ENCODE measurements around the gene MARS1.

The MARS1 gene

GRCh38 chr12:57473392-57473791 is 14.5 kb upstream of the MARS1 start:
- DNase-seq = no peak
- no peaks in the 10 kb centered on the region for H4K20me1 ChIP-seq (ENCODE audit: insufficient read depth, low read length)

DNA sequence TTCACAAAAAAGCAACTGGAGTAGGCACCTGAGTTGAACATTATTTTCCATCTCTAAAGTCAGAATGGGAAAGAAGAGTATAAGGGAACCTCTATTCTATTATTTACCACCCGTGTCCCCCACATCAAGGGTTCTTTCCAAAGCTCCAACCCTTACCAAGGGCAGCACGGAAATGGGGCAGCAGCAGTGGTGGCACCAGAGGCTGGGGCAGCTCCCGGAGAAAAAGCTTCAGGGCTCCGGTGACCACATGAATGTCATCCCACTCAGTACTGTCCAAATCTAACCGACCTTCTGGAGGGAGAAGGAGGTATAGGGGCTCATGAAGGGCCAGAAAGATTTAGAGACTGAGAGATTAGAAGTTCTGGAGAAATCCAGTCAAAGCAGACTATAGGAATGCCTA is 14.0 kb upstream of the MARS1 start:
- Histone ChIP-seq H3K27ac (ENCODE audit: low read length) (no peak overlapping the region), H3F3A (ENCODE audit: insufficient read depth, low read length) (no peaks in the 10 kb centered on the region), H3K9me2 (replicated peaks; ENCODE audit: insufficient read depth, low read length) (no peaks in the 10 kb centered on the region), H3K4me2 (ENCODE audit: low read depth, low read length) (no peak overlapping the region), H3K4me1 (ENCODE audit: low read length) (peaks cover 8% of the 10 kb centered on the region; the same call in 1 of the 2 replicates), H3K36me3 (replicated peaks; ENCODE audit: insufficient read depth, low read length) (no peaks in the 10 kb centered on the region), H3K9ac (ENCODE audit: low read length) (no peak overlapping the region), H3K4me3 (ENCODE audit: low read length) (no peak overlapping the region), H3K27me3 (replicated peaks; ENCODE audit: insufficient read depth, low read length) (no peaks in the 10 kb centered on the region), H2AFZ (ENCODE audit: low read length) (no peak overlapping the region), H4K20me1 (ENCODE audit: insufficient read depth, low read length) (no peaks in the 10 kb centered on the region), H3K79me2 (ENCODE audit: low read length) (no peaks in the 10 kb centered on the region), H3K9me3 (replicated peaks; ENCODE audit: insufficient read depth, low read length) (no peaks in the 10 kb centered on the region)
- no peak for TF ChIP-seq EZH2phosphoT487 (IDR thresholded peaks at IDR 0.05; ENCODE audit: low read length)
- no peak for TF ChIP-seq EZH2 (optimal IDR thresholded peaks at IDR 0.05; ENCODE audit: low read depth, low read length)
- no peak for TF ChIP-seq CTCF (IDR thresholded peaks at IDR 0.05; ENCODE audit: low read length)
- no peak for DNase-seq

More at GRCh38 chr12:57473392-57473791, 14.5 kb upstream of the MARS1 start:
- Histone ChIP-seq H3K27ac (ENCODE audit: low read length) (no peak overlapping the region), H3K4me1 (ENCODE audit: low read length) (peaks cover 8% of the 10 kb centered on the region; the same call in 1 of the 2 replicates), H3K79me2 (ENCODE audit: low read length) (no peaks in the 10 kb centered on the region), H3K9me2 (replicated peaks; ENCODE audit: insufficient read depth, low read length) (no peaks in the 10 kb centered on the region), H3K9ac (ENCODE audit: low read length) (no peak overlapping the region), H2AFZ (ENCODE audit: low read length) (no peak overlapping the region), H3F3A (ENCODE audit: insufficient read depth, low read length) (no peaks in the 10 kb centered on the region), H3K4me3 (ENCODE audit: low read length) (no peak overlapping the region), H3K4me2 (ENCODE audit: low read depth, low read length) (no peak overlapping the region), H3K9me3 (replicated peaks; ENCODE audit: insufficient read depth, low read length) (no peaks in the 10 kb centered on the region), H3K27me3 (replicated peaks; ENCODE audit: insufficient read depth, low read length) (0 out of 2 replicates have a peak, but pooled peaks cover under 1% of the 10 kb centered on the region), H3K36me3 (replicated peaks; ENCODE audit: insufficient read depth, low read length) (no peaks in the 10 kb centered on the region)
- no peak for TF ChIP-seq CTCF (IDR thresholded peaks at IDR 0.05; ENCODE audit: low read length)
- no peak for TF ChIP-seq EZH2phosphoT487 (IDR thresholded peaks at IDR 0.05; ENCODE audit: low read length)

- no peaks in the 10 kb centered on the region for H3K27me3 ChIP-seq (replicated peaks; ENCODE audit: insufficient read depth, low read length)
- DNase-seq = no peak
- no peak overlapping the region for H3K4me3 ChIP-seq (ENCODE audit: low read length)
- no peak overlapping the region for H3K27ac ChIP-seq (ENCODE audit: low read length)
- H3K9ac ChIP-seq (ENCODE audit: low read length) = no peak overlapping the region
- H2AFZ ChIP-seq (ENCODE audit: low read length) = no peak overlapping the region
- no peaks in the 10 kb centered on the region for H3K36me3 ChIP-seq (replicated peaks; ENCODE audit: insufficient read depth, low read length)
- H3K4me1 ChIP-seq (ENCODE audit: low read length) = peaks cover 8% of the 10 kb centered on the region; the same call in 1 of the 2 replicates
- H3F3A ChIP-seq (ENCODE audit: insufficient read depth, low read length) = no peaks in the 10 kb centered on the region
- H3K9me3 ChIP-seq (replicated peaks; ENCODE audit: insufficient read depth, low read length) = no peaks in the 10 kb centered on the region
- TF ChIP-seq EZH2phosphoT487 (IDR thresholded peaks at IDR 0.05; ENCODE audit: low read length) (no peak), EZH2 (optimal IDR thresholded peaks at IDR 0.05; ENCODE audit: low read depth, low read length) (no peak)
- H3K4me2 ChIP-seq (ENCODE audit: low read depth, low read length) = no peak overlapping the region
- no peaks in the 10 kb centered on the region for H4K20me1 ChIP-seq (ENCODE audit: insufficient read depth, low read length)
- no peaks in the 10 kb centered on the region for H3K79me2 ChIP-seq (ENCODE audit: low read length)
- no peaks in the 10 kb centered on the region for H3K9me2 ChIP-seq (replicated peaks; ENCODE audit: insufficient read depth, low read length)
Observed at GRCh38 chr12:57474430-57474829, 13.4 kb upstream of the MARS1 start.

DNA sequence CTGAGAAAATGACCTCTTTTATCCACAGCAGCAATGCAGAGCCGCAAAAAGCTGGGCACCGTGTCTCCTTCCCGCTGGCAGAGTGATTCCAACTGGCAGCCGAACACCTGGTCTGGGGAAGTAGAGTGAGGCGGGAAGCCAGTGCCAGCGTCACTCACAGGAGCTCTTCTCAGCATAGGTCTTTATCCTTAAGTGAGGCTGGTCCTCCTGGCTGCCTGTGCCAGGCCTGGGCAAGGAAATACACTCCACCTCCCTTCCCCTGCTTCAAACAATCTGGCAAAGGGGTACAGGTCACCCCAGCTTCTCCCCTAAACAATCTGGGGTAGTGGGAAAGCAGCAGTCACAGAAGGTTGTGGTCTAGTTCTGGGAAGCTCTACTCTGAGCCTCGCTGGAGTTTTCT is 13.0 kb upstream of the MARS1 start:
- no peaks in the 10 kb centered on the region for H3F3A ChIP-seq (ENCODE audit: insufficient read depth, low read length)
- H2AFZ ChIP-seq (ENCODE audit: low read length) = no peak overlapping the region
- H3K36me3 ChIP-seq (replicated peaks; ENCODE audit: insufficient read depth, low read length) = no peaks in the 10 kb centered on the region
- H3K4me1 ChIP-seq (ENCODE audit: low read length) = peaks cover 8% of the 10 kb centered on the region; the same call in 1 of the 2 replicates
- H3K9ac ChIP-seq (ENCODE audit: low read length) = no peak overlapping the region
- H3K4me2 ChIP-seq (ENCODE audit: low read depth, low read length) = no peak overlapping the region
- H3K9me3 ChIP-seq (replicated peaks; ENCODE audit: insufficient read depth, low read length) = no peaks in the 10 kb centered on the region
- no peak overlapping the region for H3K4me3 ChIP-seq (ENCODE audit: low read length)
- H3K79me2 ChIP-seq (ENCODE audit: low read length) = no peaks in the 10 kb centered on the region
- no peaks in the 10 kb centered on the region for H4K20me1 ChIP-seq (ENCODE audit: insufficient read depth, low read length)
- no peaks in the 10 kb centered on the region for H3K27me3 ChIP-seq (replicated peaks; ENCODE audit: insufficient read depth, low read length)
- no peak for DNase-seq
- H3K27ac ChIP-seq (ENCODE audit: low read length) = no peak overlapping the region
- TF ChIP-seq EZH2 (optimal IDR thresholded peaks at IDR 0.05; ENCODE audit: low read depth, low read length) (no peak), CTCF (IDR thresholded peaks at IDR 0.05; ENCODE audit: low read length) (no peak), EZH2phosphoT487 (IDR thresholded peaks at IDR 0.05; ENCODE audit: low read length) (no peak)
- no peaks in the 10 kb centered on the region for H3K9me2 ChIP-seq (replicated peaks; ENCODE audit: insufficient read depth, low read length)
